Tongue (tissue), 2 donors: ENCODE results near the gene STX18. TPM values are rescaled to one million over a fixed set of nuclear protein-coding genes. Genes with fewer than 3 reads are reported as not detected.

Experiments used
- DNase-seq: peaks from one replicate; pipeline ENCODE4 v3.0.0-alpha.2; 2015
- total RNA-seq: library from RNA; depleted of rRNA; stranded (reverse); fragments of >200 nt; gene quantifications from one replicate; pipeline ENCODE4 v1.2.3, GENCODE V29; 2014

Gene STX18
- total RNA-seq, 1 donor from 2014 or later: 17.4 TPM

DNA sequence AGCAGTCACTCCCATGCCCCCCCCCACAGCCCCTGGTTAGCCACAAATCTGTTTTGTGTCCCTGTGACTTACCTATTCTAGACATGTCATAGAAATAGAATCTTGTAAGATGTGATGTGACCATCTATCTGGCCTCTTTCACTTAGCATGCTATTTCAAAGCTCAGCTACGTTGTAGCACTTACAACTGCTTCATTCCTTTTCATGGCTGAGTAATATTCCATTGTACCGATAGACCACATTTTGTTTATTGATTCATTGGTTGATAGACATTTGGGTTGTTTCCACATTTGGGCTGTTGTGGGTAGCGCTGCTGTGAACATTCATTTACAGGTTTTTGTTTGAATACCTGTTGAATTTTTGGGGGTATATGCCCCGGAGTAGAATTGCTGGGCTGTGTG, 143.4 kb downstream of the STX18 start:
- no peak for DNase-seq

DNA sequence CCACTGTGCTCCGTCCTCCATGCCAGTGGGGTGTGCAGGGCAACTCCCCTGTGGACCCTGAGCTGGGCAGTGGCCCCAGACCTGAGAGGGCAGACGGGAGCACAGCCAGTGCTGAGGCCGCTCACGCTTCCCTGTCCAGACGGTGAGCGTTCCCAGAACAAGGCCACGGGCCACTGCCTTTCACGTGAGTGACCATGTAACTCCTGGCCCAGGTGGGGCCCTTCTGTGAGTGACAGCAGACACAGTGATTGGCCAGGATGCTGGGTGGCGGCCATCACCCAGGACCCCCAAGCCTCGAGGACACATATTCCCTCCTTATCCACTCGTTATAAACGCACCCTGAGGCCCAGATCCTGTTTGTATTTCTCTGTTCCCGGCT, 144.4 kb downstream of the STX18 start:
- no peak for DNase-seq

DNA sequence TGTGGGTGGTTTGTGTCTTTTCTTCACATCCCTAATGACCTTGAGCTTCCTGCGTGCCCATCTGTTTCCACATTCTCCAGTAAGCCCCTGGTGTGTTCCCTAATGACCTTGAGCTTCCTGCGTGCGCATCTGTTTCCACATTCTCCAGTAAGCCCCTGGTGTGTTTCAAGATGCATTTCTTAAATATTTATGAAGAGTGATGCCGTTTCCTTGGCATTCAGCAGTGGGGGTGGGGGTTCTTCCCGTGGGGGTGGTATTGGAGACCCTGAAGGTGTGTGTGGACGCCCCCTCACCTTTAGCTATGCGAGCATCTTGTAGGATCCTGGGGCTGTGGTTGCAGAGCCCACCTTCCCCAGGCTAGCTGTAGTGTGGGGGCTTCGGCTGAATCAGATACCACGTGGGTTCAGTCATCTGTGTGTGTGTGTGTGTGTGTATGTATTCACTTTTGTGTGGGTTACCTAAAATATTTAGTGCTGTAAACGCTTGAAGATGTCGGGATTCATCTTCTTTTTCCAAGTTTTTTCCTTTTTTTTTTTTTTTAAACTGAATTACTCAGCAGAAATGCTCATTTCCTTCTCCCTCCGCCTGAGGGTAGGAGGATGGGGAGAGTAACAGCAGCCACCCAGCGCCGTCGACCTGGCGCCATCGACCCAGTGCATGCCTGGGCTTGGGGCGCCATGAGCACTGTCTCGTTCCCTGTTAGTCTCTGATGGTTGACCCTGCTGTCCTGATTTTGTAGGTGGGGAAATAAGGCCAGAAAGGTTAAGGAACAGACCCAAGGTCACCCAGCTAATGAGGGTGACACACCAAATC, 145.0 kb downstream of the STX18 start:
- DNase-seq: peak; percentile 15

DNA sequence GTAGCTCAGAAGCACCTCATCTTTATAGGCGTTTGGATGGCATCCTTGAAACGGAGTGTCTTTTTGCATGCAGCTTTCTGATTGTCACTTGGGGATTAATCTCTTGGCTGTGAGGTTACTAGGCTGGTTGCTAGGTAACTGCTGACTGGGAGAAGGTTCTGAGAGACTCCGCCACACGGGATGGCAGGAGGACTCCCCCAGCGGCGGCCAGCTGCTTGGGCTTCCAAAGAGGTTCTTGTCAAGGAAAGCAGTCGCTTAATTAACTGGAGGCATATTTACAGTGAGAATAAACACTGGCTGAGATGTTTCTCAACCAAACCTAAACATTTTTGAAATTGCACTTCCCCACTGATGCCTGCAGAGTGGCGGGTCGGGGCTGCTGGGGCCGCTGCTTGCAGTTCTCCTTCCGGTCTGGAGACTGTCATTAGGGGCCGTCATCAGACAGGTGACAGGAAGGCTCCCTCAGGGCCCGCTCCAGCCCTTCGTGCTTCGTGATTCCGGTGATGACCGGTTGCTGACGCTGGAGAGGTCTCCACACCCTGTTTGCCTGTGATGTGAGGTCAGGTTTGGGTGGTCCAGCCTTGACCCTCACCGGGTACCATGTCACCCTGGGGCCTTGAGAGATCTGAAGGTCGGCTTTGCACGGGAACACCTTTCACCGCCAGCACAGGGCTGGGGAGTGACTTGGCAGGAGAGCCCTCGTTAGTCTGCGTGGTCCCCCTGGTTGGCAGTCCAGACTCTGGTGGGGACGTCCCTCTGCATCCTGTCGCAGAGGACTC, 145.8 kb downstream of the STX18 start:
- DNase-seq: peak; percentile 34

DNA sequence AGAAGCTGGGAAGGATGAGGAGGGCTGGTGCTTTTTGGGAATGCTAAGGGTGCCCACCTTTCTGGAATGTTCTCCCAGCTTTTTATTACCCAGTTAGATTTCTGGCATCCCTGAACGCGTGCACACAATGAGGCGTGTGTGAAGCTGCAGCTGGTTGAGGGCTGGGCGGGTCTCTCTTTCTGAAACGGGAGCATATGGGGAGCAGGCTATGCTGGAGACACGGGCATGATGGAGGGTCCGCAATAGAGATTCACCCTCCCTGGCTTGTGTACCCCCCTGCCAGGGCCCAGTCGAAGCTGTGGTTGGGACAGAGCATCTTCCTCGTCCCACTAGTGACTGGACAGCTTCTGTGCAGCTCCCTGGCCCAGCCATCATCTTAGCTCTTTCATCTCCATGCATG, 146.5 kb downstream of the STX18 start:
- DNase-seq: no peak

DNA sequence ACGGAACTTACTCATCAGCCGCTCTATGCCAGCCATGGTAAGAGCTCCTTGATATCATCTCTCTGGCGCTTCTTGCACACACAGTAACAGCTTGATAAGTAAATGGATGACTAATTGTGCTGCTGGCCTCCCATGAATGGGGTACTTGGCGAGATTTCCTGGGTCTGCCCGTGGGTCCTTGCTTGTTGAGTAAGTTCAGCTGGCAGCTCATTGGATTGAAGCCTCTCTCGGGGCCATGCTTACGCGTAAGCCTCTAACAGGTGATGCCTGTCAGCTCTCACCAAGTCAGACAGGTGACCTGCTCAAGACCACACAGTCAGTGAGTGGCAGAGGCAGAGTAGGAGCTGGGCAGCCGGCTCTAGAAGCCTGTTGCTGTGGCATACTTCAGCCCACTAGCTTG, 147.2 kb downstream of the STX18 start:
- DNase-seq: no peak

DNA sequence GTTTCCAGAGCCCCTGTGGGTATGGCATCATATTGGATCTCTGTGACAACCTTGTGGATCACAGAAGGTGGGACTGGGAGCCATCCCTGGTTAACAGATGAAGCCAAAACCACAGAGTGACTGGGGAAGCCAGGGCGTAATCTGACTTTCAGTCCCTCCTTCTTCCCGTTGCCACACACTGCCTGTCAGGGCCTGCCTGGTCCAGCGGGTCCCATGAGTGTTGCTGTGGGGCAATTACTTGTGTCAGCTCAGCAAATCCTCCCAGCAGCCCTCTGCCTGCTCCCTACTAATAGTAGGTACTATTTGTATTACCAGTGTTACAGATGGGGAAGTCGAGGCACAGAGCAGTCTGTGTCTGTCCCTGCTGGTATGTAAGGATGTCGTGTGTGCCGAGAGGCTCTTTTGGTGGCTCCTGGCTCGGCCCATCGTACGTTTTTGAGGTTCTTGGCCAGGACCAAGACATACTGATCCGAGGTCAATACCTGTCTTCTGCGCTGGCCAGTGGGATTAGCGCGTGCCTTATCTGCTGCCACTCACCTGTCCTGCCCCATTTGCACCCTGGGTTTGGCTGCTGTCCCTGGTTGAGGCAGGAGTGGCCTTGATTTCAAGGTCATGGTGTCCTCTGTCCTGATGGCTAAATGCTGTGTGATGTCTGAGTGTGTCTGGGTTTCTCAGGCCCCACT, 149.2 kb downstream of the STX18 start:
- no peak for DNase-seq

DNA sequence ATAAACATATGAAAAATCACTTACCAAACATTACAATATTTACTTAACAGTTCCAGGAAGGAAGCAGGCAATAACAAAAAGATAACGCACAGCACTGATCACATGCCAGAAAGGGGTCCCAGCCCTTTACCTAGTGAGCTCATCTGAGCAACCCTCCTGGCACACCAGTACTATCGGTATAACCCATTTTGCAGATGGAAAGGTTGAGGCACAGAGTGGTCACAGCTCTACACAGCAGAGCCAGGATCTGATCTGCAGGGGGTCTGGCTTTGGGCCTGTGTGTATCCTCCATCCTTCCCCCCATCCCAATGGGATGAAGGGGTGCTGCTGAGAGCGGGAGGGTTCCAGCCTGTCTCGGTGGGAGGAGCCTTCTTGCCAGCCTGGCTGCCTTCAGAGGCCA, 150.0 kb downstream of the STX18 start:
- no peak for DNase-seq

DNA sequence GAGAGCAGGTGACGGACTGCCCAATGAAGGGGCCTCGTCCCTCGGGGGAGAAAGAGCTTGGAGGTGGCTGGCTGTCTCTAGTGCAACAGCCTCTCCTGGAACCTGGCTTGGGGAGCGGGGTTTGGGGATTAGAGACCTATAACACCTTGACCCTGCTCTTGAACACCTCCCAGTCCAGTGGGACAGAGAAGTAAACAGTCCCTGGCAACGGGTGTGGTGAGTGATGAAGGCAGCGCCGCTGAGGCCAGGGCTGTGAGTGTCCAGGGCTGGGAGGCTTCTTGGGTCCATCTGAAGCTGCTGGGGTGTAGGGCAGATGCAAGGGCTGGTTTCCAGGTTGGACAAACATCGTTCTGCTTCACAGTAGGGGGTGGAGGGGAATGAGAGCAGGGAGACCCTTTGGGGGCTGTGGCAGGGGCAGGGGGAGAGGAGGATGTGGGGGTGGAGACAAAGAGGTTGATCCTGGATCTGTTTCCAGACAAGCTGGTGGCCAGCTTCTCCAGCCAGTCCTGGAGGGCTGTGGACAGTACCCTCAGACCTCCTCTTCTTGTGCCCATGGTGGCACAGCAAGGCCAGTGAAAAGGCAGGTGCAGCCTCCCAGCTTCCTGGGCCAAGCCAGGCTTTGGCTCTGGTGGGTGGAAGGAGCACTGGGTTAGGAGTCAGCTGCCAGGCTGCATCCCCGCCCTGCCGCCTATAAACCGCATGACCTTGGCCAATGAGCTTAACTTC, 151.2 kb downstream of the STX18 start:
- no peak for DNase-seq

DNA sequence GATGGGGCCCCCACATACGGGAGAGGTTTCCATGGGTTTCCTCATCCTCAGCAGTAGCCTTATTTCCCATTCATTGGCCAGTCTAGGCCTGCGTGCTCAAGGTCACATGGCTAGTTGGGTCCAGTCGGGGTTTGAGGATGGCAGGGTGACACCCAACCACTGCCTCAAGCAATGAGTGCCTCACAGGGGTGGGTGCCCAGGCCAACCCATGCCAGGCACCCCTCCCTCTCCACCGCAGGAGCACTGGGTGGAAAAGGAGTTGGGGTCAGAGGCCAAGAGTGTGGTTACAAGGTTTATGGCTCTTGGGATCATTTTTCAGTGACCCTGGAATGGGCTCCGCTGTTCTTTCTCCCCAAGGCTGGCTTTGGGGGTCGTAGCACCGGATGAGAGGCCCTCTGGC, 151.8 kb downstream of the STX18 start:
- DNase-seq: no peak

DNA sequence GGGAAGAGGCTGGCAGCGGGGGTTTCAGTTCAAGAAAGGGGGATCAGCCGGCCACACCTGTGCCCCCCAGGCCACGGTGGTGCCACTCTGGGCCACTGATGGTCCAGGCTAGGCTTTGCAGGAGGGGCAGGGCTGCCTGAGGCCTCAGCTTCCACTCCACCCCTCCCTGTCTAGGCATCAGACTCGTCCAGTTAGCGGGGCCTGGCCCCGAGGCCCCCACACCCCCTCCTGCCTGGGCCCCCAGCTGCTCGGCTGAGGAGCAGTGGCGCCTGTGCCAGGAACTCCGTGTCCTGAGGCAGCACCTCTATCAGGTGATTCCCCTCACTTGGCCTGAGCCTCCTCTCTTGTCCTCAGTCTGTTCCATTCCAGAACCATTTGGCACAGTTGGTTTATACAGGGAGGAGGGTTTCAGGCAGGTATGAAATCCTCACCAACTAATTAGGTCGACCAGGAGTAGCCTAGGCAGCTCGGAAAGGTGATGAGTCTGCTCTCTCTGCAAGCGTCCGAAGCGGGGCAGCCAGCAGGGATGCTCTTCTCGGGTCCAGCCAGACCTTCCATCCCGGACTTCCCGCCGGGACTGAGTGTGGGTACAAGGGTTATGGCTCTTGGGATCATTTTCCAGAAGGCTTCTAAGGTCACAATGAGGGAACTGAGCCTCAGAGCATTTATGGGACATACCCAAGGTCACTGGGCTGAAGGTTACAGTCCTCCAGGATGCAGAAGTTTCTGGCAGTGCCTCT, 152.8 kb downstream of the STX18 start:
- no peak for DNase-seq

DNA sequence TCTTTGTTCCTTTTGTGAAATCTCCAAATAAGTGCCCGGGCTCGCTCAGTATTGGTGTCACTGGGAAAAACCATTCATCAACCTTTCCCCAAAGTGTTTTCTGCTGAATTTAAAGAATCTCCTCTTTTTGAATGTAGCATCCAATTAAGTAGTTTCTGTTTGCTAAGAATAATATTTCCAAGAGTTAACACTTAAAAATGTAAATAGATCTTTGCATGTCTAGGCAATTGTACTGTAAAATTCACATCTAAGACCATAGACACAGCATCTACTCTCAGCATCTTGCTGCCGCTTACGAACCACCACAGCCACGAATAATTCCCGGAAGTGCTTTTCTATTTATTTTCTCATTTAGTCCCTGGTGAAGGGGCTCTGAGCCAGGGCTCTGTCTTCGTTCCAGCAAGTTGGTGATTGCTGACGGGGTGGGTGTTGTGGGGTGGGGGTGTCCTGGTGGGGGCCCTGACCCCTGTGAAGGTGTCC, 153.5 kb downstream of the STX18 start:
- peak; percentile 10 for DNase-seq

DNA sequence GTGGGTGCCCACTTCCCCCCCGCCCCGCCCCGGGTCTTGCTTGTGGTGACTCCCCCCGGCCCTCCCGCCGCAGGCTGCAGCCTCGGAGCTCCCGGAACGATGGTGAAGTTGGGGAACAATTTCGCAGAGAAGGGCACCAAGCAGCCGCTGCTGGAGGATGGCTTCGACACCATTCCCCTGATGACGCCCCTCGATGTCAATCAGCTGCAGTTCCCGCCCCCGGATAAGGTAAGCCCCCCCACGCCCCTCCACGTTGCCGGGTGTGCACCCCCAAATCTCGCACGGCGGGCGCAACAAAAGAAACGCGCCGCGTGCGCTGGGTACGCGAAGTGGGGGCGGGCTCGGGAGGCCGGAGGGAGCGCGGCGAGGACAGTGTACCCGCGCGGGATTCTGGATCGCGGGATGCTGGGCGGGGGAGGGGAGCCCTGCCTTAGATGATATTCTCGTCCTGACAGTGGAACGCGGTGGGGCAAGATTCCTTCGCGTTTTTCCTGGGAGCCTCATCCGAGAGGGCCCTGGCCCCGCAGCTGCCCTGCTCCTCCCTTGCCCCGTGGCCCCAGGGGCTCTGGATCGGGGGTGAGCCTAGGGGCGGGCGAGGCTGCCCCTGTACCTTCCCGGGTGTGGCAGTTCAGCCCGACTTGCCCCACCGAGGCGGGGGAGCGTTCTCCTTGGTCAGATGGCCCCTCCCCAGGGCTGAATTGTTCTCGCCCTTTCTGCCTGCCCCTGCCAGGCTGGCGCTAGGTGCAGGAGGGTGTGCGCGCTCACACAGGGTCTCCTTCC, 154.1 kb downstream of the STX18 start:
- peak; percentile 24 for DNase-seq

DNA sequence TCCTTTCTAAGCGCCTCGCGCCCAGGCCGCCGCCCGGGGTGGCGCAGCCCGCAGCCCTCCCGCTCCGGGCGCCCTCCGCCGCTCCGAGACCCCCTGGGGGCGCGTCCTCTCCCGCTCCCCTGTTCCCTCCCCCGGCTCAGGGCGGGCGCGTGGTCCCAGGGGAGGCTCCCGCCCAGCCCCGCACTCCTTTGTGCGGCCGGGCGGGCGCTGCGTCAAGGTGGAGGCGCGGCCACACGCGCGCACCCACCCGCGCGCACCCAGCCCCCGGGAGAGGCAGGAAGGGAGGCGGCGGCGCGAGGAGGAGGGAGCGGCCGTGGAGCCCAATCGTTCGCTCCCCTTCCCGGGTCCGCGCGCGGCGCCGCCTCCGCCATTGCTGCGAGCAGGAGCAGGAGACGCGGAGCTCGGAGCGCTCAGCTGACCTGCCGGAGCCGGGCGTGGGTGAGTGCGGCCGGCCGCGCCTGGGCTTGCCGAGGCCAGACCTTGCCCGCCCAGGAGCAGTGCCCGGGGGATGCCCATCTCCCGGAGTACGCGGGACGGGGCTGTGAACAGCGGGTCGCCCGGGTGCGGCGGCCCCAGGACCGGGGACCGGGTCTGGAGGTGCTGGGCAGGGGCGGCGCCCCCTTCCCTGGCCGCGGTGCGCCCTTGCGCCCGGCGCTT, 155.0 kb downstream of the STX18 start, which contains the start of gene NSG1:
TSS of gene NSG1 (plus strand) at position 367 of the 657 bp plus-strand sequence. CDS start 528 bp downstream, outside the sequence.
- DNase-seq: peak; percentile 58

DNA sequence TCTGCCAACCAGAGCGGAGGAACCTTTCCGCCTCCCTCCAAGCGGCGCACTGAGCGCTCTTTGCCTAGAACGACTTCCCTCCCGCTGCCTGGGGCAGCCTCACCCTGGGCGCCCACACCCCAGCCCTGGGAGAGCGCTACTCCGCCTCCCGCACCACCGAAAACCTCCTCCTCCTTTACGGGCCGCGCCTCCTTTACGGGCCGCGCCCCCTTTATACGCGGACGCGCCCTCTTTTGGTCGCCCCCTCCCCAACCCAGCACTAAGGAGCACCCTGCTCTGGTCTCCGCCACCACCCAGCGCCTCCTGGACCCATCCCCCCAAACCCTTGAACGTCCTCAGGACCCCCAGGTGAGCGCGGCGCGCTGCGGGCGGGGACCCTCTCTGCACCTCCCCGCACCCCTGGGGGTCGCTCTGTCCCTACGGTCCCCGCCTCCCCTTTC, 155.5 kb downstream of the STX18 start:
- DNase-seq: peak; percentile 32

DNA sequence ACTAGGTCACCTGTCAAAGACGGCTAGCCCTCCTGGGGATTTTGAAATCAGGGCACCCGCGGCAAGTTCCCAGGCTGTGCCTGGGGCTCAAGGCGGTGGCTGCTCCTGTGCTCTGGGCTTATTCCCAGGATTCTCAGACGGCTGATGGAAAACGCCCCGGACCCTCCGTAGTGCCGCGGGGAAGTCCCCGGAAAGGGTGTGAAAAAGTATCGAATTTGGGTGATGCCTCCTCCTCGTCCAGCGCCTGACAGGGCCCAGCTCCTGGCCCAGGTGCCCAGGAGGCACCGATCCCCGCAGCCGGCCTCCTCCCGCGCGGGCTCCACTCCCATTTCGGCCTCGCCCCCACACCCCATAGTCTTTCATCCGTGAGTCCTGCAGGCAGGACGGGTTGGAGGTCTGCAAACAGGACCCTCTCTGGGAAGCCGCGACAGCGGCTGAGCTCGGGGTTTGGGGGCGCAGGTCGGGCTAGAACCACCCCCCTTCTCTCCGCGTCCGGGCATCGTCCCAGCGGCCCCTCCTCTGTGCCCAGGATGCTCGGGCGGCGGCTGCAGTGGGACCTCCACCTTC, 156.0 kb downstream of the STX18 start:
- no peak for DNase-seq

DNA sequence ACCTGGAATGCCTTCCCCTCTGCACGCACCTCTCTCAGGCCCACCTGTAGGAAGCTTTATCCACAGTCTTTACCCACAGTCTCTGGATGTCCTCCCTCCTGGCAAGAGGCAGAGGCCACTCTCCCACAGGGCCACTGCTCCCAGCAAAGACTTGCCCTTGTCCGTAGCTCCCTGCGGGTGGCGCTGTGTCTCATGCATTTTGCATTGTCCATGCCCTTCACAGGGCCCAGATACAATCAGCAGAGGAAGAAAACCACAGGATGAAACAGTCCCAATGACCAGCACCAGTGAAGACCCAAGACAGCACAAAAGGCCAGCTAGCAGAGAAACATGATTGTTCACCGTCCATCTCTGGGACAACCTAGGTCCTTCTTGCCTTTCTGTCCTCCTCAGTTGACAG, 157.0 kb downstream of the STX18 start:
- DNase-seq: no peak

DNA sequence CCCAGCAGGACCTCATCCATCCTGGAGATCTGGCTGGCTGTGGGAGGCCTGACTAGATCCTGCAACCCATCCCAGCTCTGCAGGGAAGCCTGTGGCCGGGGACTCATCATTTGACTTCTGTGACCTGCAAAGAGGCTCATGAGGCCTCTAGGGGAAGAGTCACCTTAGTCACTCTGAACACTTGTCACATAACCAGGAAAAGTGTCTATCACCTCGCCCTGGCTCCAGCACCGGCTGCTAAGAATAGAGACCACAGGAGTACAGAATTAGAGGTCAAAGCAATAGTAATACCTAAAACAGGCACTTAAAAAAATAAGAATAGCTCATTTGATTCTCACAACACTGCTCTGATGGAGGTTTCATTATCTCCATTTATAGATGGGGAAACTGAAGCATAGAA, 158.8 kb downstream of the STX18 start:
- DNase-seq: no peak

DNA sequence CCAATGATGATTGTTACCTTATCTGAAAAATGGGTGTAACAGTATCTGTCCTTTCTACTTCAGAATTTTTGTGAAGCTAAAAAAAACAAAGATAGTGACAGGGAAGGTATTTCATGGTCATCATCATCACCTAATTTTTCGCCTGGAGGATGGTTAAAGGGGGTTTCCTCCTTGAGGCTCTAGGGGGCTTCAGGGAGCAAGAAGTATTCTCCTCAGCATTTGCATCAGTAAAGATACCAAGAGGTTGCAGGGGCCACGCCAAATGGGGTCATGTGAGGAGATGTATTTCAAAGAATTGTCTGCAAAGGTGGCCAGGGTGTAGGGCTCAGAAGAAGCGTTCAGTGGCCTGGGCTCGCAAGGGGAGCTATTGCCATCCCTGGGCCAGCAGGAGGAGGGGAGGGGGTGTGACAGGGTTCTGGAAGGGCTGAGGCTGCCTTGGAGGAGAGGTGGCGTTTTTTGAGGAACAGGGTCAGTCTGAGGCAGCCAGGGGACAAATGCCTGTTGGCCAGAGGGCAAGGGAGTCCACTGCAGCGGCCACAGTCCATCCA, 162.2 kb downstream of the STX18 start:
- no peak for DNase-seq
